MM.1S (cell line): ENCODE measurements around the gene KDM6A.

Source experiments
- DNase-seq: peaks from one replicate; pipeline ENCODE4 v3.0.0-alpha.2; 2015
- H2AFZ ChIP-seq: fragments of 300-600 bp; sonication (generic); 2 replicates; pipeline ENCODE4 v1.6.0; 2016; ENCODE audit warnings: antibody characterized with exemption, low read length
- H3F3A ChIP-seq: fragments of 300-600 bp; sonication (generic); 2 replicates; pipeline ENCODE4 v1.6.1; 2016; ENCODE audit warnings: mild to moderate bottlenecking, antibody characterized with exemption, low read length, moderate library complexity, mixed read lengths; ENCODE audit not compliant: insufficient read depth
- H3K27ac ChIP-seq: fragments of 300-600 bp; sonication (generic); 2 replicates; pipeline ENCODE4 v1.5.1; 2016; ENCODE audit warnings: mild to moderate bottlenecking, low read length
- H3K27me3 ChIP-seq: fragments of 300-600 bp; sonication (generic); replicated peaks from 2 replicates; pipeline ENCODE4 v1.6.0; 2016; ENCODE audit warnings: low read length; ENCODE audit not compliant: insufficient read depth
- H3K36me3 ChIP-seq: fragments of 300-600 bp; sonication (generic); replicated peaks from 2 replicates; pipeline ENCODE4 v1.6.1; 2016; ENCODE audit warnings: mild to moderate bottlenecking, low read length, mixed read lengths; ENCODE audit not compliant: insufficient read depth
- H3K4me1 ChIP-seq: fragments of 300-600 bp; sonication (generic); 2 replicates; pipeline ENCODE4 v1.6.1; 2016; ENCODE audit warnings: low read length, mixed read lengths
- H3K4me2 ChIP-seq: fragments of 300-600 bp; sonication (generic); 2 replicates; pipeline ENCODE4 v1.6.0; 2016; ENCODE audit warnings: low read depth, low read length
- H3K4me3 ChIP-seq: fragments of 300-600 bp; sonication (generic); 2 replicates; pipeline ENCODE4 v1.5.1; 2016; ENCODE audit warnings: low read length, mixed read lengths
- H3K79me2 ChIP-seq: fragments of 300-600 bp; sonication (generic); 2 replicates; pipeline ENCODE4 v1.6.1; 2016; ENCODE audit warnings: mixed run types, low read length, mixed read lengths
- H3K9ac ChIP-seq: fragments of 300-600 bp; sonication (generic); 2 replicates; pipeline ENCODE4 v1.6.1; 2016; ENCODE audit warnings: low read length, mixed read lengths
- H3K9me2 ChIP-seq: fragments of 300-600 bp; sonication (generic); replicated peaks from 2 replicates; pipeline ENCODE4 v1.6.1; 2016; ENCODE audit warnings: mild to moderate bottlenecking, low read length, mixed read lengths; ENCODE audit not compliant: insufficient read depth
- H3K9me3 ChIP-seq: fragments of 300-600 bp; sonication (generic); replicated peaks from 2 replicates; pipeline ENCODE4 v1.6.1; 2016; ENCODE audit warnings: mild to moderate bottlenecking, low read length, mixed read lengths; ENCODE audit not compliant: insufficient read depth
- H4K20me1 ChIP-seq: fragments of 300-600 bp; sonication (generic); 2 replicates; pipeline ENCODE4 v1.6.1; 2016; ENCODE audit warnings: mild to moderate bottlenecking, low read length, moderate library complexity, mixed read lengths; ENCODE audit not compliant: insufficient read depth
- CTCF ChIP-seq: fragments of 300-600 bp; sonication (generic); IDR thresholded peaks from 2 replicates; pipeline ENCODE4 v1.5.1; 2016; ENCODE audit warnings: antibody characterized with exemption, low read length, mixed read lengths
- EZH2 ChIP-seq: fragments of 300-600 bp; sonication (generic); optimal IDR thresholded peaks from 2 replicates; pipeline ENCODE3; 2017; ENCODE audit warnings: low read depth, mild to moderate bottlenecking, antibody characterized with exemption, low read length, mixed read lengths
- EZH2phosphoT487 ChIP-seq: fragments of 300-600 bp; sonication (generic); IDR thresholded peaks from 2 replicates; pipeline ENCODE4 v1.6.1; 2018; ENCODE audit warnings: antibody characterized with exemption, low read length

Gene KDM6A

DNA sequence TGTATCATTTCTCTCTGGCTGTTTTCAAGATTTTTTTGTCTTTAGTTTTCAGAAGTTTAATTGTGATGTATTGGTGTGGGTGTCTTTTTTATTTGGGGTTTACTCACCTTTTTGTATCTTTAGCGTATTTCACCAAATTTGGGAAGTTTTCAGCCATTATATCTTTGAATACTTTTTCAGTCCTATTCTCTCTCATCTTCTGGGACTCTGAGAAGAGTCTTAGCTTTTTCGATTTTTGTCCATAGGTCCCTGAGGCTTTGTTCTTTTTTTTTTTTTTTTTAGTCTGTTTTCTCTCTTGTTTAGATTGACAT lies 23.8 kb downstream of the KDM6A start:
- Histone ChIP-seq H4K20me1 (0 out of 2 replicates have a peak, but pooled peaks cover 6% of the 10 kb centered on the region), H3F3A (no peaks in the 10 kb centered on the region), H3K4me2 (no peak overlapping the region), H3K27ac (no peak overlapping the region), H2AFZ (no peak overlapping the region), H3K9me2 (no peaks in the 10 kb centered on the region), H3K79me2 (peaks cover 94% of the 10 kb centered on the region), H3K4me3 (no peak overlapping the region), H3K27me3 (no peaks in the 10 kb centered on the region), H3K9ac (no peak overlapping the region), H3K4me1 (peaks cover 17% of the 10 kb centered on the region; the same call in 1 of the 2 replicates), H3K36me3 (no peaks in the 10 kb centered on the region), H3K9me3 (no peaks in the 10 kb centered on the region)
- TF ChIP-seq EZH2: no peak
- TF ChIP-seq CTCF: no peak
- TF ChIP-seq EZH2phosphoT487: no peak
- DNase-seq: no peak

- no peak for DNase-seq
- H3K4me1 ChIP-seq: peaks cover 17% of the 10 kb centered on the region; the same call in 1 of the 2 replicates
- H3K4me3 ChIP-seq: no peak overlapping the region
- H3K4me2 ChIP-seq: no peak overlapping the region
- no peaks in the 10 kb centered on the region for H3K9me3 ChIP-seq
- peaks cover 94% of the 10 kb centered on the region for H3K79me2 ChIP-seq
- TF ChIP-seq EZH2phosphoT487 (no peak), CTCF (no peak), EZH2 (no peak)
- no peak overlapping the region for H2AFZ ChIP-seq
- no peaks in the 10 kb centered on the region for H3K36me3 ChIP-seq
- no peak overlapping the region for H3K27ac ChIP-seq
- H3K27me3 ChIP-seq: no peaks in the 10 kb centered on the region
- H3K9ac ChIP-seq: no peak overlapping the region
- H4K20me1 ChIP-seq: 0 out of 2 replicates have a peak, but pooled peaks cover 6% of the 10 kb centered on the region
- no peaks in the 10 kb centered on the region for H3K9me2 ChIP-seq
- H3F3A ChIP-seq: no peaks in the 10 kb centered on the region
Measured at GRCh38 chrX:44897539-44897938, 24.6 kb downstream of the KDM6A start.

GRCh38 chrX:44898411-44899221 lies 25.6 kb downstream of the KDM6A start:
- Histone ChIP-seq H3K27ac (no peak overlapping the region), H3K36me3 (no peaks in the 10 kb centered on the region), H3K4me1 (peaks cover 17% of the 10 kb centered on the region; the same call in 1 of the 2 replicates), H3K4me2 (peak overlapping the region; percentile 29; the same call in 1 of the 2 replicates), H3K4me3 (no peak overlapping the region), H3K79me2 (peaks cover 94% of the 10 kb centered on the region), H3K9me3 (no peaks in the 10 kb centered on the region), H3K9ac (no peak overlapping the region), H3K9me2 (no peaks in the 10 kb centered on the region), H3F3A (peaks cover 6% of the 10 kb centered on the region; the same call in 1 of the 2 replicates), H2AFZ (no peak overlapping the region), H4K20me1 (0 out of 2 replicates have a peak, but pooled peaks cover 6% of the 10 kb centered on the region), H3K27me3 (no peaks in the 10 kb centered on the region)
- no peak for TF ChIP-seq CTCF
- no peak for TF ChIP-seq EZH2
- no peak for TF ChIP-seq EZH2phosphoT487
- DNase-seq: peak; percentile 14
